ENCODE measurements around the gene FIBP. TPM values are rescaled to one million over a fixed set of nuclear protein-coding genes. Genes with fewer than 3 reads are reported as not detected.
A peak's percentile ranks its signal among the peaks of the same experiment; 100 is the strongest.
"Not testable (repeated sequence)": the region's sequence is repeated elsewhere in the genome, so short reads cannot be mapped to it uniquely, and the experiment has no call there.

The FIBP gene
- total RNA-seq, 1 donor from 2014 or later, result 35.5 TPM

- no peak for TF ChIP-seq CTCF (IDR thresholded peaks at IDR 0.05)
- no peaks in the 10 kb centered on the region for H3K27me3 ChIP-seq
- H3K27ac ChIP-seq, result no peak overlapping the region
- no peak overlapping the region for H3K4me3 ChIP-seq
- intact Hi-C loops (cut with DNase I), result no loop called here
- H3K36me3 ChIP-seq, result peaks cover 48% of the 10 kb centered on the region
- H3K9me3 ChIP-seq, result no peaks in the 10 kb centered on the region
- DNase-seq, result peak; percentile 57
- H3K4me1 ChIP-seq, result peaks cover 8% of the 10 kb centered on the region
- ATAC-seq, result no peak
Measured at GRCh38 chr11:65851811-65852507, 36.3 kb downstream of the FIBP start.

GRCh38 chr11:65851083-65851579 is 37.1 kb downstream of the FIBP start:
- intact Hi-C loops (cut with DNase I), result no loop called here
- Histone ChIP-seq H3K4me1 (peaks cover 4% of the 10 kb centered on the region), H3K36me3 (peaks cover 47% of the 10 kb centered on the region), H3K27me3 (no peaks in the 10 kb centered on the region), H3K27ac (no peak overlapping the region), H3K9me3 (no peaks in the 10 kb centered on the region), H3K4me3 (no peak overlapping the region)
- ATAC-seq (peak; percentile 34), DNase-seq (no peak)
- TF ChIP-seq CTCF (IDR thresholded peaks at IDR 0.05), result peak; percentile 37

- no peaks in the 10 kb centered on the region for H3K27me3 ChIP-seq
- no peak for TF ChIP-seq CTCF (IDR thresholded peaks at IDR 0.05)
- no peaks in the 10 kb centered on the region for H3K9me3 ChIP-seq
- H3K4me1 ChIP-seq, result no peaks in the 10 kb centered on the region
- H3K27ac ChIP-seq, result no peak overlapping the region
- ATAC-seq (no peak), DNase-seq (peak; percentile 60)
- H3K36me3 ChIP-seq, result peaks cover 40% of the 10 kb centered on the region
- intact Hi-C loops (cut with DNase I), result no loop called here
- H3K4me3 ChIP-seq, result no peak overlapping the region
Measured at GRCh38 chr11:65850217-65851082, 37.8 kb downstream of the FIBP start.

- Histone ChIP-seq H3K27ac (no peak overlapping the region), H3K36me3 (peaks cover 33% of the 10 kb centered on the region), H3K9me3 (no peaks in the 10 kb centered on the region), H3K27me3 (no peaks in the 10 kb centered on the region), H3K4me3 (no peak overlapping the region), H3K4me1 (no peaks in the 10 kb centered on the region)
- ATAC-seq (no peak), DNase-seq (peak; percentile 67)
- intact Hi-C loops (cut with DNase I), result no loop called here
- no peak for TF ChIP-seq CTCF (IDR thresholded peaks at IDR 0.05)
Measured at GRCh38 chr11:65849771-65850216, 38.5 kb downstream of the FIBP start.

- no peak overlapping the region for H3K27ac ChIP-seq
- no peak for TF ChIP-seq CTCF (IDR thresholded peaks at IDR 0.05)
- no peak overlapping the region for H3K4me3 ChIP-seq
- H3K9me3 ChIP-seq, result no peaks in the 10 kb centered on the region
- no peak for ATAC-seq
- no peaks in the 10 kb centered on the region for H3K27me3 ChIP-seq
- intact Hi-C loops (cut with DNase I), result no loop called here
- H3K36me3 ChIP-seq, result peaks cover 29% of the 10 kb centered on the region
- no peak for DNase-seq
- H3K4me1 ChIP-seq, result no peaks in the 10 kb centered on the region
Measured at GRCh38 chr11:65849366-65849765, 38.9 kb downstream of the FIBP start.

GRCh38 chr11:65848693-65849092 is 39.6 kb downstream of the FIBP start:
- H3K4me3 ChIP-seq; DNase-seq; H3K27ac ChIP-seq; H3K9me3 ChIP-seq; ATAC-seq; intact Hi-C loops (cut with DNase I); H3K4me1 ChIP-seq; H3K27me3 ChIP-seq: not testable (repeated sequence)
- peaks cover 22% of the 10 kb centered on the region for H3K36me3 ChIP-seq

Data from upper lobe of right lung (tissue), 1 donor.